NCI-H748 (cell line): ENCODE measurements around the gene TRAM2.
"Not testable (repeated sequence)": the region's sequence is repeated elsewhere in the genome, so short reads cannot be mapped to it uniquely, and the experiment has no call there.

Source experiments
- DNase-seq: peaks from one replicate; lab custom pipeline; 2025; ENCODE audit not compliant: unreplicated experiment; lab: John Stamatoyannopoulos, UW

Gene TRAM2

DNA sequence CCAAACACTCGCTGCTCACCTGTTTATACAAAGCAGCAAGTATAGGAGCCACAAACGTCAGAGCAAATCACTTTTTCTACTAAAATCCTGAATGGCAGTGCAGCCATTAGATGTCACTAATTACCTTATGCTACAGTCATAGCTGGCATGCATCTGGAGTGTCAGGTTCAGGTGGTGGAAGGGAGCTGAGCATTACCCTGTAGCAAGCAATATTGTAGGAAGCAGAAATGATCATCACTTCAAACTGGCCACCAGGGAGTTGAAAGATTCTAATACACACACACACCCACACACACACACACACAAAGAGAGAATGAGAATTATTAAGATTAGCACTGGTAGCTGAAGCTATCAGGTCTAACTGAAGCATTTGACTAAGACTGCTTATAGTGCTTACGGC lies 80.9 kb downstream of the TRAM2 start:
- no peak for DNase-seq

DNA sequence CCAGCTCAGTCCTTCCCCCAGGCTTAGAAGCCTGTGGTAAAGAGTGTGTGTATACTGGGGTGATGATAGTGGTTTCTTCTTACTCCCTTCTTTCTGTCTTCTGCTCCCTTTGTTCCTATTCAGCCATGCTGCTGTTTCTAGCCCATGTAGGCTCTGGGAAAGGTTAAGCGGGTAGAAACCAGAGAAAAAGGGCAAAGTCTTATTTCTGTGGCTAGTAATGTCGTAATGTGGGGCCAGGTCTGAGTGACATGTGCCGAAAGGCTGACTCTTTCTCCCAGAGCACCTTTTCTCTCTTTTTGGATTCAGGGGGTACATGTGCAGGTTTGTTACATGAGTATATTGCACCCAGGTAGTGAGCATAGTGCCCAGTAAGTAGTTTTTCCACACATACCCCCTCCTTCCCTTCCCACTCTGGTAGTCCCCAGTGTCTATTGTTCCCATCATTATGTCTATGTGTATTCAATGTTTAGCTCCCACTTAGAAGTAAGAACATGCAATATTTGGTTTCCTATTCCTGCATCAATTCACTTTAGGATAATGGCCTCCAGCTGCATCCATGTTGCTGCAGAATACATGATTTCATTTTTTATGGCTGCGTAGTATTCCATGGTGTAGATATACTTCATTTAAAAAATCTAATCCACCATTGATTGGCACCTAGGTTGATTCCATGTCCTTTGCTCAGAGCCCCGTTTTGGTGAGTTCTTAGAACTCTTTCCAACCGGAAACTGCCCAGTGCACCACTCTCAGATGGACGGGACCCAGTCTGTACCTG lies 82.4 kb downstream of the TRAM2 start:
- no peak for DNase-seq

DNA sequence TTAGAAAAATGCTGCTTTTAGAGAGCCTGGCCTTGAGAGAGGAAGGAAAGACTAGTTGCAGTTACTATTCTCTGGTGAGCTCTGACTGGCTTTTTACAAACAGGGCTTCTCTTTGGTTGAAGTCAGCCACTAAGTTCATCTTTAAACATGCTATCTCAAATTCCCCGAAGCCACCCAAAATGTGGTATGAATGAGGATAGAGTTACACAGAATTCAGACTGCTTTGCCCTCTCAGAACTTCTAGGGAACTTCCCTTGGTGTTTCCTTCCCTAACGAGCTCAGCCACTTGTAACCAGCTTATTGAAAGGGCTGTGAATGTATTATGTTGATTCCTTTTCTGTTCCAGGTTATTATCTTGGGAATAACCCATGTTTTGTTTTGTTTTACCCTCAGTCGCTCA lies 83.2 kb downstream of the TRAM2 start:
- no peak for DNase-seq

DNA sequence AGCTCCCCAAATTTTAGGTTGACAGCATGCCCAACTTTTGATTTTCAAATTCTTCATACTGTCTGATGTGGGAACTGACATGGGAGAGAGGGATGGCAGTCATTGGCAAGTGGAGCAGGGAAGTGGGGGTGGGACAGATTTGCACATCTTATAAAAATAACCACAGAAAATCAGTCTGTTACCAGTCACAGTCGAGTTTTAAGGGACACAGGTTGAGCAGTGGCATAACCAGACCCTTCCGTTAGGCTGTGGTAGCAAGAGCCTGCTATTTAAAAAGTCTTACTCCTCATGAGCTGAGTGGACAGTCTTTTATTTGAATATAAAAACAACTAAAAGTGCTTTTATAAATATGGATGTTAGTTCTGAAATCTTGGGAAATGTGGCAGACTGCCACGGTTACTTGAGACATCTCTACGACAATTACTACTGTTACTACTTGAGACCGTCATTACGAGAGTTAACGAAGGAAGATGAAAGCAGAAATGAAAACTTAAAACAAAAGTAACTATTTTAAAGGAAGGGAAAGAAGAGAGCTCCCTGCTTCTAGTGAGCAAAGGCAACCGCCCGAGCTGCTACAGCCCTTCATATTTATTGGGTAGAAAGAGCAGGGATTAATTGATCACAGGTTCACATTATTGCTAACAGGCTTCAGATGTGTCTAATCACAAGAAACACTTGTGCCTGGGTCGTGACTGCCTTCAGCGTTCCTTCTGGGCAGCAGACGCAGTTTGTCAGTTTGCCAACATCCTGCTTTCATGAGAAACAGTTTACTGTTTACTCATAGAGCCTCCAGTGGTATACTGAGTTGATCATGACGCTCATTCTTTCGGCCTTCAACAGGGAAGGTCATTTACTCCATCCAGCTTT lies 85.4 kb downstream of the TRAM2 start:
- DNase-seq, result no peak

DNA sequence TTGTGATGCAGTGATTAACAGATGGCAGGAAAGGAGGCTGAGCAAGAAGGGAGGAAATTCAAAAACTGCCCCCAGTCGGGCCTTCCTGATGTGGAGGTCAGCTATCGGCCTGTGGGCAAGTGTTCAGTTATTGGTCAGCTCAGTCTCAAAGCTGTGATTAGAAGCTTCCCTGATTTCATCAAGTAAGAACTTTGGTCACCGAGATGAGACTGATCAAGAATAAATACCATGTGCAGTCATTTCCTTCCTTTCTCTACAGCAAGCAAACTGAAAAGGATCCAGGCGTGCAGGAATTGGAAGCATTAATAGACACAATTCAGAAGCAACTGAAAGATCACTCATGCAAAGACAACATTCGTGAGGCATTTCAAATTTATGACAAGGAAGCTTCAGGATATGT lies 87.0 kb downstream of the TRAM2 start:
- DNase-seq, result no peak

DNA sequence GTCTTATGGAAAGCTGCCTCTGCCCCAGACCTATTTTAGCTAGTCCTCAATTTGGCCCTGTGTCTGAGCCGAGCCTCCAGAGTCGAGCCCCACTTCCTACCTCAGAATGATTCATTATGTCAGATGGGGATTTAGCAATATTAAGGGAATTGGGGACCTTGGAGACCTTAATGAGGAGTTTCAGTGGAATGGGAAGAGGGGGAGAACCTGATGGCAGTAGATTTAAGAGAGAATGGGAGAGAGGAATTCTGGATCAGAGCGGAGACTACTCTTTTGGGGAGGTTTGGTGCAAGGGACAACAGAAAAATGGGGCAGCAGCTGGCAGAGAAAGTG lies 93.2 kb downstream of the TRAM2 start:
- no peak for DNase-seq

DNA sequence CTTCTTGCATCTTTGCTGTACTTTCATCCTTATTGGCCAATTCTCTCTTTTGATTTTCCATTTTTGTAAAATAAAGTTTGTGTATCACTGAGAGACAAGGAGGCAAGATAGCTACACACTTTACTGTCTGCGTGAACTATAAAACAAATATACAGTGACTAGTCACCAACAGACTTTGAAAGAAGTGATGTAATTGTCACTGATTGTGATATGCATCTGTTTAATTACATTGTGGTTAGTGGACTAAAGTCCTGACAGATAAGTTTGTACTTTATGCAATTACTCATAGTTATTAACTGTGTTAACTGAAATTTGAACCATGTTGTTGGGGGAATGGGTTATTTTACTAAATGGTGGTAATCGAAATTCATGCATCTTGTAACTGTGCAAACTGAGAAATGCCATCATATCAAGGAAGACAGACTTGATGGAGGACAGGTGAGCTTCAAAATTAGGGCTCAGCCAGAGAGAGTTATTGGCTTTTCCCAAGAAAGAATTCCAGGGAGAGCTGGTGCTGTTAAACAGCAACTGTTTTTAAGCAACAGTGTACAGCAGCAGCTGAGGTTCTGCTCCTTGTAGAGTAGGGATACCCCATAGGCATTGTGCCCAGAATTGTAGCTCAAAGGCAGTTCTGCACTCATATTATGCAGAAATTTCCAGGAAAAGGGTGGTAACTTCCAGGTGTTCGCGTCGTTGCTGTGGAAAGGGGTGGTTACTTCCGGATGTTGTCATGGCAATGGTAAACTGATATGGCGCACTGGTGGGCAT lies 93.8 kb downstream of the TRAM2 start:
- DNase-seq, result no peak

DNA sequence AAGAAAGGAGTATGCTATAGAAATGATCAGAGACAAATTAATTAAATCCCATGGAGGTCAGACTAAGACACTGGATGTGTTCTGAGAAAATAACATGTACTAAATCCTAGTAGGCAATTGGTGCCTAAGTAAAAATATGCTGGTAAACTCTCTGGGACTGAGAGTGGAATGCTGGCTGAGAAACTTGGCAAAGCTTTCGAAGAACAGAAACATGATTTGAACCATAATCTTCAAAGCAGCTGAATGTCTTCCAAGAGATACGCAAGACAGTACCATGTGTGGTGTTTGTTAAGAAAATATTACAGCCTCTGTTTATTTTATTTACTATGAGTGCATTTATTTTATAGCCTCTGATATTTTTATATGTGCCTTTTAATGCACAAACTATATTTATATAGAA lies 101.6 kb downstream of the TRAM2 start:
- no peak for DNase-seq

DNA sequence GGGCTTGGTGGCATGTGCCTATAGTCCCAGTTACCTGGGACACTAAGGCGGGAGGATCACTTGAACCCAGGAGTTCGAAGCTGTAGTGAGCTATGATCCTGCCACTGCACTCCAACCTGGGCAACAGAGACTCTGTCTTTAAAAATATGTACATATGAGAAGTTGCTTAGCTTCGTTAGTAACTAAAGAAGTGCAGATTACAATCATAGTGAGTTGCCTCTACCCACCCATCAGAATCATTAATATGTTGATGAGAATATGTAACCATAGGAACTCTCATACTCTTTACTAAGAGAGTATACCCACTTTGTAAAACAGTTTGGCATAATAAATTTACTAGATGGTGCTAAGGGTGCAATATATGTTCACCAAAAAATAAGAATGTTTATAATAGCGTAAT lies 102.7 kb downstream of the TRAM2 start:
- no peak for DNase-seq

DNA sequence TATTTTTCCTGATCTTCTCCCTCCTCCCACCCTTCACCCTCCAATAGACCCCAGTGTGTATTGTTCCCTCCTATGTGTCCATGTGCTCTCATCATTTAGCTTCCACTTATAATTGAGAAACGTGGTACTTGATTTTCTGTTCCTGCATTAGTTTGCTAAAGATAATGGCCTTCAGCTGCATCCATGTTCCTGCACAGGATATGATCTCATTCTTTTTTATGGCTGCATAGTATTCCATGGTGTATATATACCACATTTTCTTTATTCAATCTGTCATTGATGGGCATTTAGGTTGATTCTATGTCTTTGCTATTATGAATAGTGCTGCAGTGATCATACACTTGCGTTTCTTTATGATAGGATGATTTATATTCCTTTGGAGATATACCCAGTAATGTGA lies 115.7 kb downstream of the TRAM2 start:
- not testable (repeated sequence) for DNase-seq

DNA sequence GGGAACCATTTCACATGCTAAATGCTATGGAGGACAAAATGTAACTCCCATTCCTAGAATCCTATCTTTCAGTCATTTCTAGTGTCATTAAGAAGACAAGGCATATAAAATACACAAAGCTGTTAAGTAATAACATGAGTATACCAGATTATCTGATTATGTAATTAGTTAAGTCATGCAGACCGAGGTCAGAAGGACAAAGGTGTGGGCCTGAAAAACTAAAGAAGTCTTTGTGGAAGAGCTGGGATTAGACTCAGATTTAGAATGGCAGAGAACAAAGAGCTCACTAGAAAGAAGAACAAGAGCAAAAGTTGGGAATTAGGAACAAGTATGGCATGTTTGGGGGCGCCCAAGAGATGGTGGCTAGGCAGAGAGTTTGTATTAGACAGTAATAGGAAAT lies 119.8 kb downstream of the TRAM2 start:
- no peak for DNase-seq

DNA sequence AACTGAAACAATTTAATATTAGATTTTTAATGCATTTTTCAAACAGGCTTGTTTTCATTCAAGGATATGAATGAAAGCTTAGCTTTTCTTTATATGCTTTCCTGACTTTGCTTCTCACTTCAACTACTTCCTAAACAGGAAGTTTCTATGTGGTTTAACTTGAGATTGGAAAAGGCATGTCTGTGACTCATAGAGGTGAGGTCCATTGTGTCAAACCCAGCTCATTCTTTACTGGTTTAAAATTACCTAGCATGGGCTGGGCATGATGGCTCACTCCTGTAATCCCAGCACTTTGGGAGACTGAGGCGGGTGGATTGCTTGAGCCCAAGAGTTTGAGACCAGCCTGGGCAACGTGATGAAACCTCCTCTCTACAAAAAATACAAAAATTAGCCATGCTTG lies 122.3 kb downstream of the TRAM2 start:
- DNase-seq, result no peak
